Measurements from ENCODE around the gene ITGA5.

ITGA5 gene

DNA sequence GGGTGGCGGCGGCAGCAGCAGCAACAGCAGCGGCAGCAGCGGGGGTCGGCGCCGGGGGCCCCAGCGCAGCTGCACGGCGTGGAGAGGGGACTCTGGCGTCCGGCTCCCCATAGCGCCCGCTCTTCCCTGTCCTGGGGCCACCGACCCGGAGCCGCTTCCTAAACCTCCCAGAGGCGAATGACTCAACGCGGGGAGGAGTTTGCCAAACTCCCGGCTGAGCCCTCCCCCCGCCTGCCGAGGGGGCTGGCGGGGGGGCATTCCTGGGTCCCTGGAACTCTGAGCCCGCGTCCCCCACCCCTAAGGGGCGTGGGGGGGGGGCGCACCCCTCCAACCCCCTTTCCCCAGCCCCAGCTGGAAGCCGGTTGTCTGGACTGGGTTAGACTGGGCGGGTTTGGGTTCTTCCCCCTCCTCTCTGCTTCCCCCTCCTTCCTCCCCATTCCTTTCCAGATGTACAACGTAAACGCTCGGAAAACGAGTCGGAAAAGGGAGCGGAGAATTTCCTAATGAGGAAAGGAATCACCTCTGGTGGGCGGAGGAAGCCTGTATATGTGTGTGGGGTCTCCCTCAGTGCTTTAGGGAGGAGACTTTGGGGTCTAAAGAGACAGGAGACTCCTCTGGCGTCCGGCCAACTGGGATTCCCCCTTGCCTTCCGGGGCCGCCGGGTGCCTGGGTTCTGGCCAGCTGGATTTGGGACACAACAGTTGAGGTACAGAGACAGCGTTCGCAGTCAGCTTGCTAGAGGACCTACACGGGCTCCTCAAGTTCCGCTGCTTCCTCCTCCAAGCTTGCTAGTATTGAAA lies at the start of gene ITGA5:
TSS of gene ITGA5 (minus strand) at position 179 of the 800 bp plus-strand sequence. CDS start at position 111, 68 bp downstream.
- peak; percentile 50 for DNase-seq

- no peak for DNase-seq
Observed at GRCh38 chr12:54465857-54466523, 46.9 kb upstream of the ITGA5 start.

GRCh38 chr12:54463484-54463883 lies 44.4 kb upstream of the ITGA5 start:
- DNase-seq = no peak

DNA sequence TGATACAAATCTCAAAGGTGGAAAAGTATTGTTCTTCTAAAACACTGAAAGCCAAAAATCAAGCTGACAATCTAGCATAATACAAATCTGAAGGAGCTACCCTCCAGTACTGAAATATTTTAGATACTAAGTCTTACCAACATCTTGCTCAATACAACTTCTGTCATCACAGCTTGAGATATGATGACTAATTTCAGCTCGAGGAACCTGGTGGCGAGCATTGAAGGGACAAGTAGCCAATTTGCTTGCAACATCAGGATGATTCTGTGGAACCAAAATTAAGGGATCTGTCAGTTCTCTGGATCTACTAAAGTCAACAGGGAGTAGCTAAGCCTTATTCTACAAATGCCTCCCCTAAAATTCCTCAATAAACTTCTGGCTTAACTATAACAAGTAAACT lies 44.0 kb upstream of the ITGA5 start:
- DNase-seq = no peak

GRCh38 chr12:54460317-54460923 lies 41.4 kb upstream of the ITGA5 start:
- DNase-seq = no peak

DNA sequence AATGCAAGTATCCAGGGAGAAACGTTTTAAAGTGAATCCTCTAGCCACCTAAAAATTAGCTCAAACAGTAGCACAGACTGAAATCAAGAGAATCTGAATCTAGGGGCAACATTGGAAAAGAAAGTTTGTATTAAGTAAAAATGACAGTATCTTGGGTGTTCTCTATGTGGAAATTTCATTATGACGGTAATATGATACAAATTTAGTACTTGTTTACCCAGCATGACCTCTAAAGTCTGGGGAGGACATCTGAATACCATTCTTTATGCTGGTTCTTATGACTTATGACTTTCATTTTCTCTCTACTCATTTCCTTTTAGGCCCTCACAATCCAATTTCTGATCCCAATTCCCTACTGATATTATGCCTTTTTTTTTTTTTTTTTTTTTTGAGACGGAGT lies 40.3 kb upstream of the ITGA5 start:
- no peak for DNase-seq

DNA sequence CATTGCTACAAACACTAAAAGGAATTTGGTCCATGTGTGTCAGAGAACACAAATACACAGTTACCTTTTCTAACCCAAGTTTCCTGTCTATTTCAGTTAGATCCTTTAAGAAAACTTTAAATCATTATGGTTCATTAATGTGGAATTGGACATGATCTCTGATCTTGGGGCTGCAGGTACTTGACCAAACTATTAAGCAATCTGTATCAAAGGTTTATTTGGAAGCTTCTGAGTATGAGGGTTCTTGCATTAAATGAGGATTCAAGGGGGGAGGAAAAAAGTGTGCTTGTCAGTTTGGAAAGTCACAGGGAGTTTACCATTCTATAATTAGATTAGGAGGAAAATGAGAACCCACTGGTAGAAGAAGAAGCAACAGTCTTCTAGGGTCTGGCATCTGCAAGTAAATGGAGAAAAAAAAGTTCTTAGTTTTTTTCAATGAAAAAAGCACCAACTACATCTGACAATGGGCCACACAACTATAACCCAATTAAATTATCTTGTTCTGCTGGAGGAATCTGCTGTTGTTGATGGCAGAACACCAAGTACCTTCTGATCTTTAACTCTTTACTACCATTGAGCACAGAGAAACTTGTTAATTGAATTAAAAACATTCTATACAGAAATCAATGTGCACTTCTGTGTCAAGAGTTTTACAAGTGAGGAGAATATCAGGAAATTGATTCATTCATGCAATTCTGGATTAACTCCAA lies 36.8 kb upstream of the ITGA5 start:
- DNase-seq = no peak

DNA sequence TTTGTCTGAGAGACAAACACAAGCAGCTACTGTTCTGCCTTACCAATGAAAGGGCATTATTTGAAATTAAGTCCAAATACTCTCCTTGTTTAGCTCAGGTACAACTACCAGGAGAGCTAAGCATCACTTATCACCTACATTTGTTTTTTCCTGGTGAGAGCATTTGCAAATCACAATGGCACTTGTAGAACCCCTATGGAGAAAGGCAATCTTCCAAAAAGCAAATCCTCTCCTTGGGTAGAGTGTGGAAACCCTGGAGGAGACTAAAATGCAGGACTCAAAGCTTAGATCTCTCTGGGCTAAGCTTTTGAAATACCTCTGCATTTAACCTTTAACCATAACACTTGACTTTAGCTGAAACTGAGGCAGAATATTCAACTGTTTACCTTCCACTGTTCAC lies 33.6 kb upstream of the ITGA5 start:
- DNase-seq = no peak

DNA sequence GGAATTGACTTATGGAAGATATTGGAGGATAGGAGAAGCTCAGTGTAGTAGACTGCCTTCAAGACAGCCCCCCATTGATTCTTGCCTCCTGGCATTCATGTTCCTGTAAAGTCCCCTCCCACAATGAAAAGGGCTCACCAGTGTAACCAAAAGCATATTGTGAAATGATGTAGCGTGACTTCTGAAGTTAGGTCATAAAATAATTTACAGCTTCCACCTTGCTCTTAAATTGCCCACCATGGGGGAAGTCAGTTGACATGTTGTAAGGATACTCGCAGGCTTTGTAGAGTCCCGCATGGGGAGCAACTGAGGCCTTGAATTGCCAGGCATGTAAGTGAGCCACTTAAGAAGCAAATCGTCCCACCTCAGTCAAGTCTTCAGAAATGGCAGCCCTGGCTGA lies 29.3 kb upstream of the ITGA5 start:
- no peak for DNase-seq

- DNase-seq = no peak
Observed at GRCh38 chr12:54447917-54448316, 28.9 kb upstream of the ITGA5 start.

GRCh38 chr12:54444206-54444605 lies 25.1 kb upstream of the ITGA5 start:
- DNase-seq = no peak

- no peak for DNase-seq
Observed at GRCh38 chr12:54443446-54443845, 24.4 kb upstream of the ITGA5 start.

GRCh38 chr12:54442961-54443360 lies 23.9 kb upstream of the ITGA5 start:
- DNase-seq = no peak

- DNase-seq = no peak
Observed at GRCh38 chr12:54442099-54442498, 23.0 kb upstream of the ITGA5 start.

DNA sequence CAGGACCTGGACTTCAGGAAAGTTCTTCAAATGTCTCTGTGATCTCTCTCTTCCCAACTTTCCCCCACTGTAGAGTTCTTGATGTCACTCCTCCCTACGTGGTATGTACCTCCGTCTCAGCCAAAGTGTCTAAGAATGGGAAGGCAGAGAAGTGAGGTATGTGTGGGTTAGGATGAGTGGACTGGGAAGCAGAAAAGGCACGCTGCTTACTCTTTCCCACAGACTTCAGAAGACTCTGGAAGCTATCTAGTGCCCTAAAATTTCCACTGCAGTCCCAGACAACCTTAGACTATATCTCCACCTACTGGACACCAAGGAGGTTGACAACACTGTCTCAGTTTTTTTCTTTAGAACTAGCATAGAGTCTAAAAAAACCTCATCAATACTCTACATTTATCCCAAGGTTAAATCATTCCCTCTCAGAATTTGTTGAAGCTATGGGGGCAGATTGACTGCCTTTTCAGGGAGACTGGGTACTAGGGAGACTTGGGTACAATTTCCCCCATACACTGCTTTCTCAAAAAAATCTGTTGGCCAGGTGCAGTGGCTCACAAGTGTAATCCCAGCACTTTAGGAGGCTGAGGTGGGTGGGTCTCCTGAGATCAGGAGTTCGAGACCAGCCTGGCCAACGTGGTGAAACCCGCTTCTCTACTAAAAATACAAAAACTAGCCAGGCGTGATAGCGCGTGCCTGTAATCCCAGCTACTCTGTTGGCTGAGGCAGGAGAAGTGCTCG lies 20.6 kb upstream of the ITGA5 start:
- no peak for DNase-seq

- DNase-seq = no peak
Observed at GRCh38 chr12:54439096-54439495, 20.0 kb upstream of the ITGA5 start.

DNA sequence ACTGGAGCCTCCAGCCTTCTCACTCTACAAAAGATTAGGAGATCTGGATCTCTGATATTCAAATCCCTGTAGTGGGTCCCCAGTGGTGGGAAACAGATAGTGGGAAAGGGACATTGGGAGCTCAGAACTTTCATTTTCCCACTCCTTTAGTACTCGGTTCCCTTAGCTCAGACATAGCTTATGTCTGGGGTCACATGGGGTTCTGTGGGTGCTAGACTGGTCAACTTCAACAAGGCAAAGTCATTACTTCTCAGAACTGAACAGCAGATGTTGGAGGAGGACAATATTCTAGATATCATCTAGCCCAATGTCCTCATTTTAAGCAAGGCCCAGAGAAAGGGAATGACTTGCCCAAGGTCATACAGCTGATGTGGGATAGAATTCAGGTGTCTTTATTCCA lies 19.5 kb upstream of the ITGA5 start:
- no peak for DNase-seq

DNA sequence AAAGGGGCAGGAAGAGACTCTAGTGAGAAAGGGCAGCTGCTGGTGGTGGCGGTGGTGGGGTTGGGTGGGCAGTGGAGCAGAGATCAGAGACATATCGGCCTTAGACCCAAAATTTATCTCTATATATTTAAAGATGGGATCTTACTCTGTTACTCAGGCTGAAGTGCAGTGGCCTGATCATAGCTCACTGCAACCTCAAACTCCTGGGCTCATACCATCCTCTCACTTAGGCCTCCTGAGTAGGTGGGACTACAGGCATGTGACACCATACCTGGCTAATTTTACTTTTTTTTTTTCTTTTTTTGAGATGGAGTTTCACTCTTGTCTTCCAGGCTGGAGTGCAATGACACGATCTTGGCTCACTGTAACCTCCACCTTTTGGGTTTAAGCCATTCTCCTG lies 18.6 kb upstream of the ITGA5 start:
- DNase-seq = no peak

DNA sequence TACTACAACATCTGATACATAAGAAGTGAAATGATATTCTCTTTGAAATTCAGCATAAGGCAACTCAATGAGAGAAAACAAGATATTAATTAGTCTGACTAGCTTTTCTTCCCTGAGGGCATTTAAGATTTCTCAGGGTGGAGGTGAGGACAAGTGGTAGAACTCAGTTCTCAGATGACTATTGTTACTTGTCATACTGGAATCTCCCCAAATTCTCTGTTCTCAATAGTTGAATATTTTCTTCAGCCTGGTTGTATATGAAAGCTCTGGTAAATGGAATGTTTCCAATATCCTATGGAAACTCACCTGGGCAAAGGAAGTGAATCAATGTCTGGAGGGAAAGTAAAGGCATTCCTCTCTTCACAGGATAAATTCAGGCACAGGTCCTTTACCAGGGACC lies 18.2 kb upstream of the ITGA5 start:
- DNase-seq = no peak

- DNase-seq = no peak
Observed at GRCh38 chr12:54432815-54433164, 13.7 kb upstream of the ITGA5 start.

DNA sequence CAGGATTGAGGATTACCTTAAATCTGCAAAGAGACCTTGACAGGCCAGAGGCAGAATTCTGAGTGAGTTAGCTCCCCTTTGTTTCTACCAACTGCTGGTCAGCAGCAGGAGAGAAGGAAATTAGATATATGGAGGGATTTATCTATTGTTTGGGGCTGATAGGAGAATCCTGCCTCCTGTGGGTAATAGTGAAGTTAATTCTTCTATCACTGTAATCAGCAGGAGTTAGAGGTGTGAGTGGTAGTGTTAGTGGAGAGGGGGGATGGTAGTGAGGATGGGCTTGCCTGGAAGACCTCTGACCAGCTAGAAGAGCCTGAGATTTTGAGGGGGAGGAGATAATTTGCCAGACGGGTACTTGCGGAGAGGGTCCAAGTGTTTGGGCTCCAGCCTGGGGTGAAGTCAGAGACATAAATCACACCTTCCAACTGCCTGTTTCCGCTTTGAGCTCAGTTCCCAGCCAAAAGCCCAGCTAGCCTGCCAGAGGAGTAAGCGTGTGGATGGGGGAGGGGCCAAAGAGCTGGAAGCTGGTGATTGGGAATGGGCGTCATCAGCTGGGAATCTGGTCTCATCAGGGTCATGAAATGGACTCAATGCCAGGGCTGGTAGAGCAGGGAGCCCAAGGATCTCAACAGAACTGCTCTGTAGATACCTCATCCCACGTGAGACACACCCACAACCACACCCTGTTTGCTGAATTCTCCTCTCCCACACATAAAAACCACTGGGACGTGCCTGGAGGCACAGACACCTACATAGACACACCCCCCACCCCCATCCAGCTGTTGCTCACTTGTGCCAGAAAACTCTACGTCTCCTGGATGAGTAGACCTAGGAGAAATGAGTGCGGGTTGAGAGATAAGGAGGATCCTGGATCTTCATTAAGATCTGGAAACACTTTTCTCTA lies 13.1 kb upstream of the ITGA5 start:
- no peak for DNase-seq

Data from stimulated activated CD4-positive, alpha-beta T cell treated with anti-CD3 and anti-CD28 coated beads, Interleukin-4, amount 100 ng/mL, for 24 hours (primary cell).